ENCODE results near the gene ZNF93. TPM values are rescaled to one million over a fixed set of nuclear protein-coding genes. Genes with fewer than 3 reads are reported as not detected.

ZNF93 gene
- total and polyA plus RNA-seq, 2 of the 13 experiments (the other 11 are each of a cell fraction or from before 2014, with no cell fraction given) = 0.49 to 0.66 TPM

- no peak for TF ChIP-seq EZH2 (conservative IDR thresholded peaks at IDR 0.05; ENCODE audit: low read depth, low read length)
- TF ChIP-seq ELK4 (CRISPR knock-in tag; IDR thresholded peaks at IDR 0.05; ENCODE audit: borderline replicate concordance) = no peak
- TF ChIP-seq ZNF18 (CRISPR knock-in tag; IDR thresholded peaks at IDR 0.05; ENCODE audit: insufficient replicate concordance) = peak; percentile 58
- TF ChIP-seq CENPBD1 (CRISPR knock-in tag; IDR thresholded peaks at IDR 0.05; ENCODE audit: borderline replicate concordance, low read depth) = no peak
- no peak for TF ChIP-seq ISX (CRISPR knock-in tag; conservative IDR thresholded peaks at IDR 0.05)
- TF ChIP-seq AFF4 (CRISPR knock-in tag; IDR thresholded peaks at IDR 0.05) = no peak
- TF ChIP-seq ZNF318 (CRISPR knock-in tag; IDR thresholded peaks at IDR 0.05) = peak; percentile 65; the same call in 1 of the 2 replicates
- no peak for TF ChIP-seq IKZF1 (IDR thresholded peaks at IDR 0.05)
- no peak; the same call in 1 of the 2 replicates for TF ChIP-seq NFKBIZ (CRISPR knock-in tag; IDR thresholded peaks at IDR 0.05)
Observed at GRCh38 chr19:19865750-19866610, 34.8 kb upstream of the ZNF93 start, which contains the start of gene ZNF253 (continued).

Data from HepG2 (cell line).